Adipocyte (in vitro differentiated cells): Measurements from ENCODE around the gene CTLA4.

Experiments used
- DNase-seq: peaks from one replicate; pipeline ENCODE4 v3.0.0-alpha.2; 2015; ENCODE audit warnings: low read depth
- H3K27me3 ChIP-seq: replicated peaks from 2 replicates; pipeline ENCODE4 v1.7.0; 2013; ENCODE audit warnings: mild to moderate bottlenecking, low read length, moderate library complexity; ENCODE audit not compliant: control insufficient read depth, insufficient read depth
- H3K36me3 ChIP-seq: 2 replicates; pipeline ENCODE4 v1.7.0; 2013; ENCODE audit warnings: low read length, mild to moderate bottlenecking, moderate library complexity; ENCODE audit not compliant: control insufficient read depth, insufficient read depth, severe bottlenecking
- H3K4me1 ChIP-seq: 2 replicates; pipeline ENCODE4 v1.7.0; 2013; ENCODE audit warnings: mild to moderate bottlenecking, low read length, moderate library complexity; ENCODE audit not compliant: control insufficient read depth, insufficient read depth
- H3K4me3 ChIP-seq: 2 replicates; pipeline ENCODE4 v1.7.0; 2013; ENCODE audit warnings: mild to moderate bottlenecking, low read length, moderate library complexity
- H3K9ac ChIP-seq: 2 replicates; pipeline ENCODE4 v1.7.0; 2013; ENCODE audit warnings: mild to moderate bottlenecking, low read length, moderate library complexity
- H3K9me3 ChIP-seq: 2 replicates; pipeline ENCODE4 v1.7.0; 2013; ENCODE audit warnings: mild to moderate bottlenecking, low read length, moderate library complexity; ENCODE audit not compliant: control insufficient read depth

Gene CTLA4

GRCh38 chr2:203867561-203868200 is at the start of gene CTLA4:
Gene CTLA4 (plus strand): TSS chr2:203867771. CDS start chr2:203867943, 172 bp downstream.
- Histone ChIP-seq H3K4me3 (no peak within 1 kb of the TSS), H3K4me1 (no peaks in the 10 kb centered on the region), H3K36me3 (no peaks in the 10 kb centered on the region), H3K27me3 (peaks cover 22% of the 10 kb centered on the region), H3K9ac (no peak within 1 kb of the TSS), H3K9me3 (peaks cover 15% of the 10 kb centered on the region)
- no peak for DNase-seq

DNA sequence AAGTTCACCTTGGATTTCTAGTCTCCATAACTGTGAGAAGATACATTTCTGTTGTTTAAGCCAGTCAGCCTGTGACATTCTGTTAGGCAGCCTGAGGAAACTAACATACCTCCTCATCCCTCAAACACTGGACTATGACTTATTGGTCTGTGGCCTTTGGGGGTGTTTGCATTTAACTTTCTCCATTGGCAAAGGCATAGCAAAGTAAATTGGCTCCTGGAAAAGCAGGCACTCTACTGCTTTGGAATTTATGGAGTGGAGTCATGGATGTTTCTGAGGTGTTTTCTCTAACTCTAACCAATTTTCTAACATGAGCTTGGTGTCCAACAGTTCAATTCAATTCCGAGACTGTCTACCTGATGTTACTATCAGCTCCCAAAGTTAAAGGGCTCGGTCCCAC is 48.9 kb upstream of the CTLA4 start:
- H3K4me3 ChIP-seq, result no peak overlapping the region
- peaks cover 6% of the 10 kb centered on the region for H3K4me1 ChIP-seq
- no peak overlapping the region for H3K9ac ChIP-seq
- H3K27me3 ChIP-seq, result peaks cover 6% of the 10 kb centered on the region
- H3K9me3 ChIP-seq, result no peaks in the 10 kb centered on the region
- no peaks in the 10 kb centered on the region for H3K36me3 ChIP-seq
- no peak for DNase-seq

DNA sequence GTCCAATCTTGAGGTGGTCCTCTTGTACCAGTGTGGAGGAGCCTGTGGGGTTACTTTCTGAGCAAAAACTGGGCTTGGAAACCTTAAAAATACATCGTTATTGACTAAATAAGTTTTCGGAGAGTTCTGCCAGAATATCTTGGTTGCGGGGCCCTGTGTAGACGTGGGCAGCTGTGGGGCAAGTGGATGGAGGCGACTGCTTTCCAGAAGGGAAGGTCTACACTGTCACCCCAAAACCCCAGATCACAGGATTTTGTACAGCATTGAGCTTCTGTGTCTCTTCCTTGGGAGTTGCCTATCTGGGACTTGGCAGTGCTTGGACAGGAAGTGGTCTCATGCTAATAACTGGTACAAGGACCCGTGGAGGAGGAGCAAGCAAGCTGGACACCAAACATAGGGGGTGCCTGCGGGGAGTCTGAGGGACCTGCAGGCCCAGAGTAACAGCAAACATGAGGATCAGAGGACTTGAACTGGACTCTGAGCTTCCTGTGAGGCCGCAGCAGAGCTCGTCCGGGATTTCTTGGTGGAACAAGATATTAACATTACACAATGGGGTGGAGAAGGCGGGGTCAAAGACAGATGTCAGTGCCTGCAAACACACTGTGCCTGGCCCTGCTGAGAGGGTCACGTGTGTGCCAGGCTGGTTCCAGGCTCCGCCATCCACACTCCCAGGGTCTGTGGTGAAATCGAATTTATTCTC is 48.0 kb upstream of the CTLA4 start:
- Histone ChIP-seq H3K9me3 (no peaks in the 10 kb centered on the region), H3K9ac (no peak overlapping the region), H3K27me3 (peaks cover 6% of the 10 kb centered on the region), H3K36me3 (no peaks in the 10 kb centered on the region), H3K4me3 (no peak overlapping the region), H3K4me1 (peaks cover 6% of the 10 kb centered on the region)
- DNase-seq, result no peak

DNA sequence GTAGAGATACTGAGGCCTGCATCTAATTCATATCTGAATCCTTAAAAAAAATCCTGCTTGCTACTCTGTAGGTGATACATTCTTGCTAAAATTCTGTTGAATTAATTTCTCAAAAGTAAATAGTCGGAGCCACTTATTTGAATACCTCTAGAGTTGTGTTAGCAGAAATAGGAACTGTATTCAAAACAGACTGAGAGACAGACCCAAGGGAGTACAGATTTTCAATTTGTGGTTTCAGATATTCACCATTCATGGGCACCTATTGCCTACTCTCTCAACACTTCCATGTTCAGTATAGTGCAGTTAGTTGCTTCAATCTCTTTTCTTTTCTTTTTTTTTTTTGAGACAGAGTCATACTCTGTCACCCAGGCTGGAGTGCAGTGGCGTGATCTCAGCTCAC is 46.6 kb upstream of the CTLA4 start:
- Histone ChIP-seq H3K9me3 (no peaks in the 10 kb centered on the region), H3K4me1 (no peaks in the 10 kb centered on the region), H3K36me3 (no peaks in the 10 kb centered on the region), H3K4me3 (no peak overlapping the region), H3K27me3 (peaks cover 6% of the 10 kb centered on the region), H3K9ac (no peak overlapping the region)
- no peak for DNase-seq

GRCh38 chr2:203822240-203822639 is 45.3 kb upstream of the CTLA4 start:
- no peak overlapping the region for H3K9ac ChIP-seq
- no peaks in the 10 kb centered on the region for H3K4me1 ChIP-seq
- peaks cover 6% of the 10 kb centered on the region for H3K27me3 ChIP-seq
- H3K9me3 ChIP-seq, result no peaks in the 10 kb centered on the region
- no peak for DNase-seq
- H3K36me3 ChIP-seq, result no peaks in the 10 kb centered on the region
- no peak overlapping the region for H3K4me3 ChIP-seq

DNA sequence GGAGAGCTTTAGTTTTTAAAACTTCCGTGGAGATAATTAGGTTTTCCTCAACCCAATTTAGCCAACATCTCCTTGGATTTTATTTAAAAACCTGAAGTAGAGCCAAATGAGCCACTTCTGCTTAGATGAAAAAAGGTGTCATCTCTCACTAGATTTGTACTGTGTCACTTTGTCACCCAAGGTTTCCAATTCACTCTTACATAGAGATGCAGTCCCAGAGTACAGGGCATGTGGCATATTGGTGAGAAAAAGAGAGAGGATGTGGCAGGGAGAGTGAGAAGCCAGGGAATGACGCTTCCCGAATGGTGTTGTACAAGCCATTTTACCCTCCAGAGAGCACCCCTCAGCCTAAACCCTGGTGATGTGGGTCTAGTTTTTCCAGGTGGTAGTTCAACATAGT is 44.4 kb upstream of the CTLA4 start:
- H3K9me3 ChIP-seq, result no peaks in the 10 kb centered on the region
- DNase-seq, result no peak
- no peak overlapping the region for H3K4me3 ChIP-seq
- H3K9ac ChIP-seq, result no peak overlapping the region
- H3K36me3 ChIP-seq, result no peaks in the 10 kb centered on the region
- H3K4me1 ChIP-seq, result no peaks in the 10 kb centered on the region
- H3K27me3 ChIP-seq, result no peaks in the 10 kb centered on the region

GRCh38 chr2:203824057-203824456 is 43.5 kb upstream of the CTLA4 start:
- H3K9me3 ChIP-seq, result no peaks in the 10 kb centered on the region
- no peak overlapping the region for H3K4me3 ChIP-seq
- H3K36me3 ChIP-seq, result no peaks in the 10 kb centered on the region
- DNase-seq, result no peak
- no peaks in the 10 kb centered on the region for H3K27me3 ChIP-seq
- H3K9ac ChIP-seq, result no peak overlapping the region
- H3K4me1 ChIP-seq, result no peaks in the 10 kb centered on the region

- Histone ChIP-seq H3K27me3 (no peaks in the 10 kb centered on the region), H3K4me1 (no peaks in the 10 kb centered on the region), H3K9ac (no peak overlapping the region), H3K36me3 (no peaks in the 10 kb centered on the region), H3K4me3 (no peak overlapping the region), H3K9me3 (no peaks in the 10 kb centered on the region)
- DNase-seq, result no peak
These were observed 43.0 kb upstream of the CTLA4 start for GRCh38 chr2:203824603-203825002.

GRCh38 chr2:203826704-203827103 is 40.9 kb upstream of the CTLA4 start:
- no peak overlapping the region for H3K4me3 ChIP-seq
- H3K36me3 ChIP-seq, result no peaks in the 10 kb centered on the region
- no peaks in the 10 kb centered on the region for H3K27me3 ChIP-seq
- no peak for DNase-seq
- H3K9ac ChIP-seq, result no peak overlapping the region
- no peaks in the 10 kb centered on the region for H3K4me1 ChIP-seq
- H3K9me3 ChIP-seq, result no peaks in the 10 kb centered on the region

GRCh38 chr2:203830304-203831055 is 37.1 kb upstream of the CTLA4 start:
- DNase-seq, result no peak
- Histone ChIP-seq H3K4me1 (no peaks in the 10 kb centered on the region), H3K9ac (no peak overlapping the region)

DNA sequence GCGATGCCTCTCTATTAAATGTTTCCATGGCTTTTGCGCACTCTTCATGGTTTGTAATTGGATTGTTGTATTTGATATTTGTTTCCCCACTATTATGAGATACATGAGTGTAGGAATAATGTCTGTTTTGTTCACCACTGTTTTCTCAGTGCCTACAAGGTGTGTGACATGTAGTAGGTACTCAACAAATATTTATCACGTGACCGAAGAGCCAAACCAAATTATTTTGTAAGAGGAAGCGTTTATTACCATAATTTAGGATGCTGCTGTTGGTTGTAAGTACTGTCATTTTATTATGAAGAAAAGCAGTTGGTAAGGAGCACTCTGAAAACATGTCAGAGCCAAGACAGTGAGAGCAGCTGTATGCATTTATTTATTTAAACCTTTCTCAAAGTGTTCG is 32.2 kb upstream of the CTLA4 start:
- Histone ChIP-seq H3K4me3 (no peak overlapping the region), H3K4me1 (no peaks in the 10 kb centered on the region), H3K36me3 (no peaks in the 10 kb centered on the region), H3K27me3 (no peaks in the 10 kb centered on the region), H3K9me3 (no peaks in the 10 kb centered on the region), H3K9ac (no peak overlapping the region)
- no peak for DNase-seq

More at GRCh38 chr2:203830304-203831055, 37.1 kb upstream of the CTLA4 start:
- Histone ChIP-seq H3K9me3 (no peaks in the 10 kb centered on the region), H3K27me3 (no peaks in the 10 kb centered on the region), H3K36me3 (no peaks in the 10 kb centered on the region), H3K4me3 (no peak overlapping the region)
